VCaP (cell line): ENCODE data around the gene CFL1.

Experiments
- H3K27ac ChIP-seq: fragments of 450-650 bp; 2 replicates; pipeline ENCODE4 v1.5.1; 2017
- CTCF ChIP-seq: fragments of 450-650 bp; conservative IDR thresholded peaks from 2 replicates; pipeline ENCODE4 v1.5.1; 2017; ENCODE audit warnings: mild to moderate bottlenecking, moderate library complexity

CFL1 gene

GRCh38 chr11:65857500-65857852, 504 bp downstream of the CFL1 start:
- no peak for TF ChIP-seq CTCF
- peak overlapping the region; percentile 100 for H3K27ac ChIP-seq

- peak overlapping the region; percentile 100 for H3K27ac ChIP-seq
- no peak for TF ChIP-seq CTCF
Measured at GRCh38 chr11:65856689-65857499, 1.1 kb downstream of the CFL1 start.

- no peak for TF ChIP-seq CTCF
- peak overlapping the region; percentile 100 for H3K27ac ChIP-seq
Measured at GRCh38 chr11:65855927-65856363, 2.0 kb downstream of the CFL1 start.

GRCh38 chr11:65854852-65855837, 2.8 kb downstream of the CFL1 start:
- H3K27ac ChIP-seq = no peak overlapping the region
- no peak for TF ChIP-seq CTCF

GRCh38 chr11:65854161-65854592, 3.8 kb downstream of the CFL1 start:
- TF ChIP-seq CTCF = no peak

GRCh38 chr11:65853246-65853979, 4.6 kb downstream of the CFL1 start:
- TF ChIP-seq CTCF = peak; percentile 12; the same call in 1 of the 2 replicates
- H3K27ac ChIP-seq = 0 out of 2 replicates have a peak overlapping the region, but pooled peaks have one; percentile 0

More at GRCh38 chr11:65854161-65854592, 3.8 kb downstream of the CFL1 start:
- H3K27ac ChIP-seq = no peak overlapping the region
